ENCODE results near the gene RAB4A.

The RAB4A gene

DNA sequence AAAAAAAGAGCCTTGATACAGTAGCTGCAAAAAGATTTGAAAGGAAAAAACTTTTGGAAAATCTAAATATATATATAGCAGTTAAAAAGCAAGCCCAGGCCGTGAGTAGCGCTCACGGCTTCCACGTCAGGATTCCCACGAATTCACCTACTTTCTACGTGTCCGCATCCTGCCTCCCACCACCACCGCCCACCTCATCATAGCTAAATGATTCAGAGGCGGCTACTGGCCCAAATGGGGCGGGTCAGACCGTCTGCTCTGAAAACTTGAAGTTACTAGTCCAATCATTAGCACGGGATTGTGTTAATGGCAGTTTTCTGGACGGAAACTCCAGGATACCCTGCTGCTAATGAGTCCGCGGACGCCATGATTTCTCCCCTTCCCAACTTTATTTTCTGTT, 73.2 kb downstream of the RAB4A start:
- peaks cover 22% of the 10 kb centered on the region for H3K27me3 ChIP-seq (ENCODE audit: control insufficient read depth, insufficient read depth, low read length, poor library complexity, severe bottlenecking)
- no peaks in the 10 kb centered on the region for H3K4me1 ChIP-seq (ENCODE audit: control insufficient read depth, insufficient read depth, low read length)
- H3K36me3 ChIP-seq (ENCODE audit: control insufficient read depth, insufficient read depth, low read length) = no peaks in the 10 kb centered on the region
- 94% methylated on average over 16 of the region's 16 CpGs for WGBS, 2 experiments
- H3K27ac ChIP-seq (ENCODE audit: insufficient read depth, low read depth, low read length, poor library complexity, severe bottlenecking) = no peak overlapping the region
- H3K4me3 ChIP-seq (ENCODE audit: insufficient read depth, low read depth, low read length) = no peak overlapping the region
- H3K9me3 ChIP-seq (ENCODE audit: control insufficient read depth, low read length) = no peaks in the 10 kb centered on the region

DNA sequence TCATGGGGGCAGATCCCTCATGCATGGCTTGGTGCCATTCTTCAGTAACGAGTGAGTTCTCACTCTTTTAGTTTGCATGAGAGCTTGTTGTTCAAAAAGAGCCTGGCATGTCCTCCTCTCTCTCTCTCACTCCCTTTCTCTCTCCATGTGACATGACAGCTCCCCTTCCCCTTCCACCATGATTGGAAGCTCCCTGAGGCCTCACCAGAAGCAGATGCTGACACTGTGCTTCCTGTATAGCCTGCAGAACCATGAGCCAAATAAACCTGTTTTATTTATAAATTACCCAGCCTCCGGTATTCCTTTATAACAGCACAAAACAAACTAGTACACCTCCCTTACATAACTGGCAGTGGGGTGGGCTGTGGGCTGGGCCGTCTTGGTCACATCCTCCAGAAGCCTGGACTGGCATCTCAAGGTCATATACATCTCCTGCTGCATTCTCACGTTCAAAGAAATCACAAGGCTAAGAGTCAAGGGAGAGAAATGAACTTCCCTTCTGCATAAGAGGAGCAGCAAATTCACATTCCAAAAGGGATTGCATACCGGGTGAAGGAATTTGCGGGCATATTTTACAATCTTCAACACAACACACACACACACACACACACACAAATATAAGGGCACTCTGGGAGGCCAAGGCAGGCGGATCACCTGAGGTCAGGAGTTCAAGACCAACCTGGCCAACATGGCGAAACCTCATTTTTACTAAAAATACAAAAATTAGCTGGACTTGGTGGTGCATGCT, 74.2 kb downstream of the RAB4A start:
- WGBS, 2 experiments = 87 to 92% methylated on average over 8 of the region's 8 CpGs
- Histone ChIP-seq H3K9me3 (ENCODE audit: control insufficient read depth, low read length) (no peaks in the 10 kb centered on the region), H3K36me3 (ENCODE audit: control insufficient read depth, insufficient read depth, low read length) (no peaks in the 10 kb centered on the region), H3K4me1 (ENCODE audit: control insufficient read depth, insufficient read depth, low read length) (no peaks in the 10 kb centered on the region), H3K4me3 (ENCODE audit: insufficient read depth, low read depth, low read length) (no peak overlapping the region), H3K27me3 (ENCODE audit: control insufficient read depth, insufficient read depth, low read length, poor library complexity, severe bottlenecking) (peaks cover 22% of the 10 kb centered on the region), H3K27ac (ENCODE audit: insufficient read depth, low read depth, low read length, poor library complexity, severe bottlenecking) (no peak overlapping the region)

DNA sequence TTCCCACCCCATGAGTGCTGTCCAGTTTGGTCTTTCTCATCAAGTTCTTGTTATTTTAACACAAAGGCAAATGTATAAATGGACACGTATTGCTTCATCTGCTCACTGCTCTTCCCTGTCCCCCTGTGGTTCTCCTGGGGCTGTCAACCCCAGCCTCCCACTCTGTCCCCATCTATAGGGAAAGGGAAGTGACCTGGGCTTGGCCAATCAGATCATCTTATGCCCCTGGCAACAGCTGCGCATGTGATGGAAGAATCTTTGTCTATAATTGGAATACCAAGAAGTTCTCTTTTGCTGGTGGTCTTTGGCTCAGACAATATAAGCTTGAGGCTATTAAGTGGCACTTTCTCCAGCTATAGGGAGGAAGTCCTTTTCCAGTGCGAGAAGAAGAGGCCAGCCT, 76.6 kb downstream of the RAB4A start:
- WGBS, 2 experiments = 84 to 85% methylated on average over 3 of the region's 3 CpGs
- H3K36me3 ChIP-seq (ENCODE audit: control insufficient read depth, insufficient read depth, low read length) = no peaks in the 10 kb centered on the region
- no peaks in the 10 kb centered on the region for H3K4me1 ChIP-seq (ENCODE audit: control insufficient read depth, insufficient read depth, low read length)
- no peak overlapping the region for H3K27ac ChIP-seq (ENCODE audit: insufficient read depth, low read depth, low read length, poor library complexity, severe bottlenecking)
- H3K9me3 ChIP-seq (ENCODE audit: control insufficient read depth, low read length) = no peaks in the 10 kb centered on the region
- no peak overlapping the region for H3K4me3 ChIP-seq (ENCODE audit: insufficient read depth, low read depth, low read length)
- H3K27me3 ChIP-seq (ENCODE audit: control insufficient read depth, insufficient read depth, low read length, poor library complexity, severe bottlenecking) = peaks cover 22% of the 10 kb centered on the region

DNA sequence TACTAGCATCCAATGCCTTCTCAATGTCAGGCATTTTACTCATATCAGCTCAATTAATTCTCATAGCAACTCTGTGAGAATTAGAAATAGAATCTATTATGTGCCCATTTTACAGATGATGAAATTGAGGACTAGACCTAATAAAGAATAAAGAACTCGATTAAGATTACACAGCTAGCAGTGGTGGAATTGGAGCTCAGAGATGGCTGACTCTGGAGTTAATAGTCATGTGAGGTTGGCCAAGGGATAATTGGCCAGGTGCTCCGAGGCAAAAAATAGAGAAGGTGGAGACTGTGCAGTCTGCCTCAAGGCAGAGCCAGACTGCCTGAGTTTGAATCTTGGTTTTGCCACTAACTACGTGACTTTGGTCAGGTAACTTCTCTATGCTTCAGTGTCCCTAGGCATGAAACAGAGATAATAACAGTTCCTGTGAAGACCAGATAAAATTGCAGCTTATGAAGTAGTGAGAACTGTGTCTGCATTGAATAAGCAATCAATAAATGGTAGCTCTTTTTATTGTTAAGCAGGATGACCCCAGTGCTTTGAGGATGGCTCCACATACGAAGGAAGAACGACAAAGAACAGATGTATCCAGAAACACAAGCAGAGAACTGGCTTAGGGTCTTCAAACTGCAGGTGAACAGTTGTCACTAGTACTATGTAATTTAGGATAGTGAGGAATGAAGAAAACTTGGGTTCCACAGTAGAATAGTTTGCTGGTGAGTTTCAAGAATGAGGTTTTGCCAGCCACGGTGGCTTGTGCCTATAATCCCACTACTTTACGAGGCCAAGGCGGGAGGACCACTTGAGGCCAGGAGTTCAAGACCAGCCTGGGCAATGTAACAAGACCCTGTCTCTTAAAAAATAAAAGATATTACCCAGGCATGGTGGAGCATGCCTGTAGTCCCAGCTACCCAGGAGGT, 78.8 kb downstream of the RAB4A start:
- 93% methylated on average over 8 of the region's 8 CpGs for WGBS, 2 experiments

DNA sequence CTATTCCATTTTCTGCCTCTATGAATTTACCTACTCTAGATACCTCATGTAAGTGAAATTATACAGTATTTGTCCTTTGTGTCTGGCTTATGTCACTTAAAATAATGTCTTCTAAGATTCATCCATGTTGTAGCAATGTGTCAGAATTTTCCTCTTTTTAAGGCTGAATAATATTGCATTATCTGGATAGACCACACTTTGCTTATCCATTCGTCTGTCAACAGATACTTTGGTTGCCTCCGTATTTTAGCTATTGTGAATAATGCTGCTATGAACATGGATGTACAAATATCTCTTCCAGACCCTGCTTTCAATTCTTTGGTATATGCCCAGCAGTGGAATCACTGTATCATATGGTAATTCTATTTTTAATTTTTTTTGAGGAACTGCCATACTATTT, 82.1 kb downstream of the RAB4A start:
- no peak overlapping the region for H3K4me3 ChIP-seq (ENCODE audit: insufficient read depth, low read depth, low read length)
- H3K27me3 ChIP-seq (ENCODE audit: control insufficient read depth, insufficient read depth, low read length, poor library complexity, severe bottlenecking) = no peaks in the 10 kb centered on the region
- no peaks in the 10 kb centered on the region for H3K4me1 ChIP-seq (ENCODE audit: control insufficient read depth, insufficient read depth, low read length)
- H3K27ac ChIP-seq (ENCODE audit: insufficient read depth, low read depth, low read length, poor library complexity, severe bottlenecking) = no peak overlapping the region
- 94 to 100% methylated on average over 2 of the region's 2 CpGs for WGBS, 2 experiments
- H3K9me3 ChIP-seq (ENCODE audit: control insufficient read depth, low read length) = no peaks in the 10 kb centered on the region
- no peaks in the 10 kb centered on the region for H3K36me3 ChIP-seq (ENCODE audit: control insufficient read depth, insufficient read depth, low read length)

More for the DNA sequence above, 78.8 kb downstream of the RAB4A start:
- H3K9me3 ChIP-seq (ENCODE audit: control insufficient read depth, low read length) = no peaks in the 10 kb centered on the region
- H3K4me3 ChIP-seq (ENCODE audit: insufficient read depth, low read depth, low read length) = no peak overlapping the region
- no peaks in the 10 kb centered on the region for H3K36me3 ChIP-seq (ENCODE audit: control insufficient read depth, insufficient read depth, low read length)
- H3K27me3 ChIP-seq (ENCODE audit: control insufficient read depth, insufficient read depth, low read length, poor library complexity, severe bottlenecking) = peaks cover 4% of the 10 kb centered on the region
- no peaks in the 10 kb centered on the region for H3K4me1 ChIP-seq (ENCODE audit: control insufficient read depth, insufficient read depth, low read length)
- H3K27ac ChIP-seq (ENCODE audit: insufficient read depth, low read depth, low read length, poor library complexity, severe bottlenecking) = no peak overlapping the region

- Histone ChIP-seq H3K27me3 (ENCODE audit: control insufficient read depth, insufficient read depth, low read length, poor library complexity, severe bottlenecking) (no peaks in the 10 kb centered on the region), H3K4me3 (ENCODE audit: insufficient read depth, low read depth, low read length) (no peak overlapping the region)
These were observed 83.3 kb downstream of the RAB4A start for GRCh38 chr1:229354226-229354625.

More at GRCh38 chr1:229354226-229354625, 83.3 kb downstream of the RAB4A start:
- H3K27ac ChIP-seq (ENCODE audit: insufficient read depth, low read depth, low read length, poor library complexity, severe bottlenecking) = no peak overlapping the region
- H3K9me3 ChIP-seq (ENCODE audit: control insufficient read depth, low read length) = no peaks in the 10 kb centered on the region
- H3K4me1 ChIP-seq (ENCODE audit: control insufficient read depth, insufficient read depth, low read length) = no peaks in the 10 kb centered on the region
- H3K36me3 ChIP-seq (ENCODE audit: control insufficient read depth, insufficient read depth, low read length) = no peaks in the 10 kb centered on the region

Data from ectodermal cell (in vitro differentiated cells).